ENCODE results near the gene ERO1A.

ERO1A gene

DNA sequence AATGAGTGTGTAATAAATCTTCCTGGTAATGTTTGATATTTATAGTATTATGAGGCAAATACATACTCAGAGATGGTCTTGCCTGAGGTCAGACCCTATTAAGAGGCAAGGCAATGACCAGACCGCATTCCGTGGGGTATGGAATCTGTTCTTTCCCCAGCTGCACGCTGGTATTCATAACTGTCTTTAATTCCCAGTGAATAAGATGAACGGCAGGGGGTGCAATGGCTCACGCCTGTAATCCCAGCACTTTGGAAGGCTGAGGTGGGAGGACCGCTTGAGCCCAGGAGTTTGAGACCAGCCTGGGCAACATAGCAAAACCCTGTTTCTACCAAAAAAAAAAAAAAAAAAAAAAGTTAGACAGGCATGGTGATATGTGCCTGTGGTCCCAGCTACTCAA lies 44.6 kb downstream of the ERO1A start:
- TF ChIP-seq FOXP2 (optimal IDR thresholded peaks at IDR 0.05; ENCODE audit: borderline replicate concordance, extremely low read depth, extremely low read length, insufficient read depth) (no peak), POLR2AphosphoS5 (IDR thresholded peaks at IDR 0.05; ENCODE audit: low read depth, low read length) (no peak), SIN3A (IDR thresholded peaks at IDR 0.05; ENCODE audit: borderline replicate concordance, insufficient read depth, low read length) (no peak), TAF1 (IDR thresholded peaks at IDR 0.05; ENCODE audit: borderline replicate concordance, insufficient read depth, low read length) (no peak)
- TF ChIP-seq, protein P1, sequence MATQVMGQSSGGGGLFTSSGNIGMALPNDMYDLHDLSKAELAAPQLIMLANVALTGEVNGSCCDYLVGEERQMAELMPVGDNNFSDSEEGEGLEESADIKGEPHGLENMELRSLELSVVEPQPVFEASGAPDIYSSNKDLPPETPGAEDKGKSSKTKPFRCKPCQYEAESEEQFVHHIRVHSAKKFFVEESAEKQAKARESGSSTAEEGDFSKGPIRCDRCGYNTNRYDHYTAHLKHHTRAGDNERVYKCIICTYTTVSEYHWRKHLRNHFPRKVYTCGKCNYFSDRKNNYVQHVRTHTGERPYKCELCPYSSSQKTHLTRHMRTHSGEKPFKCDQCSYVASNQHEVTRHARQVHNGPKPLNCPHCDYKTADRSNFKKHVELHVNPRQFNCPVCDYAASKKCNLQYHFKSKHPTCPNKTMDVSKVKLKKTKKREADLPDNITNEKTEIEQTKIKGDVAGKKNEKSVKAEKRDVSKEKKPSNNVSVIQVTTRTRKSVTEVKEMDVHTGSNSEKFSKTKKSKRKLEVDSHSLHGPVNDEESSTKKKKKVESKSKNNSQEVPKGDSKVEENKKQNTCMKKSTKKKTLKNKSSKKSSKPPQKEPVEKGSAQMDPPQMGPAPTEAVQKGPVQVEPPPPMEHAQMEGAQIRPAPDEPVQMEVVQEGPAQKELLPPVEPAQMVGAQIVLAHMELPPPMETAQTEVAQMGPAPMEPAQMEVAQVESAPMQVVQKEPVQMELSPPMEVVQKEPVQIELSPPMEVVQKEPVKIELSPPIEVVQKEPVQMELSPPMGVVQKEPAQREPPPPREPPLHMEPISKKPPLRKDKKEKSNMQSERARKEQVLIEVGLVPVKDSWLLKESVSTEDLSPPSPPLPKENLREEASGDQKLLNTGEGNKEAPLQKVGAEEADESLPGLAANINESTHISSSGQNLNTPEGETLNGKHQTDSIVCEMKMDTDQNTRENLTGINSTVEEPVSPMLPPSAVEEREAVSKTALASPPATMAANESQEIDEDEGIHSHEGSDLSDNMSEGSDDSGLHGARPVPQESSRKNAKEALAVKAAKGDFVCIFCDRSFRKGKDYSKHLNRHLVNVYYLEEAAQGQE (IDR thresholded peaks at IDR 0.05; ENCODE audit: insufficient read depth in 1 of 2, low read depth in 2 of 2, low read length in 2 of 2) = no peak

DNA sequence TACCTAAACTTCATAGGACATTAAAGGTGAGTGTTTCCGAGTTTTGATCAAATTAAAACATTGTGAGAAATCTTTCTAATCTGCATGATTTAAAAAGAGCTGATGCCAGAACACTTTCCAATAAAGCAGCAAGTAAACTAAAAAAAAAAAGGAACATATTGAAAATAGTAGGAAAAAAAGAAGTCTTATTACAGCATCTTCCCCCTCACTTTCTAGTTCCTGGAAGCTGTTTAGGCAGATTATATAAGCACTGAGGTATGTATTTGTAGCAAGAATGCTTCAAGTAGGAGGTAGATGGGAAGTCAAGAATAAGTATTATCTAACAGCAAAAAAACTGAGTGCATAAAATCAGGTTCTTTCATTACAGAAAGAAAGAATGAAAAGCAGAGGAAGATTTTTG lies 45.8 kb downstream of the ERO1A start:
- no peak for TF ChIP-seq POLR2AphosphoS5 (IDR thresholded peaks at IDR 0.05; ENCODE audit: low read depth, low read length)
- TF ChIP-seq, protein P1 (IDR thresholded peaks at IDR 0.05; ENCODE audit: insufficient read depth in 1 of 2, low read depth in 2 of 2, low read length in 2 of 2) = no peak
- no peak for TF ChIP-seq FOXP2 (optimal IDR thresholded peaks at IDR 0.05; ENCODE audit: borderline replicate concordance, extremely low read depth, extremely low read length, insufficient read depth)
- TF ChIP-seq TAF1 (IDR thresholded peaks at IDR 0.05; ENCODE audit: borderline replicate concordance, insufficient read depth, low read length) = no peak
- TF ChIP-seq SIN3A (IDR thresholded peaks at IDR 0.05; ENCODE audit: borderline replicate concordance, insufficient read depth, low read length) = no peak

DNA sequence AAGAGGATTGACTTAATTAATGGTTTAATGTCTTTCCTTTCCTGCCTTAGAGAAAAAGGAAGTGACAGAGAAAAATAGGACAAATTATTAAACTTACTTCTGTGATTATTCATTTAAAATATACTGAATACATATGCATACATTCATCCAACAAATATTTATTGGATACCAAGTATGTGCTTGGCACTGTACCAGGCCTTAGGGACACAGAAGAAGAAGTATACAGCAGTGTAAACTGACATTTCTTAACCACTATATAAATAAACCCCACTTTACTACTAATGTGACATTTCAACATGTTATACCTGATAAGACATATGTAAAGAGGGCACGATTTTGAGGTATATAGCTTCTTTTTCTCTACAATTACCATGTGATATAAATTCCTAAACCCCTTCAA lies 53.6 kb downstream of the ERO1A start:
- TF ChIP-seq FOXP2 (optimal IDR thresholded peaks at IDR 0.05; ENCODE audit: borderline replicate concordance, extremely low read depth, extremely low read length, insufficient read depth) = no peak
- no peak for TF ChIP-seq POLR2AphosphoS5 (IDR thresholded peaks at IDR 0.05; ENCODE audit: low read depth, low read length)
- no peak for TF ChIP-seq TAF1 (IDR thresholded peaks at IDR 0.05; ENCODE audit: borderline replicate concordance, insufficient read depth, low read length)
- TF ChIP-seq, protein P1 (IDR thresholded peaks at IDR 0.05; ENCODE audit: insufficient read depth in 1 of 2, low read depth in 2 of 2, low read length in 2 of 2) = no peak
- TF ChIP-seq SIN3A (IDR thresholded peaks at IDR 0.05; ENCODE audit: borderline replicate concordance, insufficient read depth, low read length) = no peak

DNA sequence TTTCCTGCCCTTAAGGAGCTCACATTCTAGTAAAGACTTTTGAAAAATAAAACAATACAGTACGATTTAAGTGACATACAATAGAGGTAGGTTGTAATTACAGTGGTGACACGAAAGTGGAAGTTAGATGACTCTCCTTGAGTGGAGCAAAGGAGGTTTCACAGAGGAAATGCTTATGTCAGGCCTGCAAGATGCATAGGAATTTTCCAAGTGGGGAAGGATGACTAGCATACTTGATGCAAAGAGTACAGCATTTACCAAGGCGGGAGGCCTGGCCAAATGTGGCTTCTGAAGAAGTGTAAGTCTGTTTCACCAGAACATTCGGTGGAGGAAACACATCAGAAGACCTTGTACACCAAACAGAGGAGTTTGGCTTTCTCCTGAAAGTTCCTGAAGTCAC lies 55.2 kb downstream of the ERO1A start:
- no peak for TF ChIP-seq POLR2AphosphoS5 (IDR thresholded peaks at IDR 0.05; ENCODE audit: low read depth, low read length)
- TF ChIP-seq FOXP2 (optimal IDR thresholded peaks at IDR 0.05; ENCODE audit: borderline replicate concordance, extremely low read depth, extremely low read length, insufficient read depth) = no peak
- TF ChIP-seq, protein P1 (IDR thresholded peaks at IDR 0.05; ENCODE audit: insufficient read depth in 1 of 2, low read depth in 2 of 2, low read length in 2 of 2) = no peak
- TF ChIP-seq TAF1 (IDR thresholded peaks at IDR 0.05; ENCODE audit: borderline replicate concordance, insufficient read depth, low read length) = no peak
- TF ChIP-seq SIN3A (IDR thresholded peaks at IDR 0.05; ENCODE audit: borderline replicate concordance, insufficient read depth, low read length) = no peak

DNA sequence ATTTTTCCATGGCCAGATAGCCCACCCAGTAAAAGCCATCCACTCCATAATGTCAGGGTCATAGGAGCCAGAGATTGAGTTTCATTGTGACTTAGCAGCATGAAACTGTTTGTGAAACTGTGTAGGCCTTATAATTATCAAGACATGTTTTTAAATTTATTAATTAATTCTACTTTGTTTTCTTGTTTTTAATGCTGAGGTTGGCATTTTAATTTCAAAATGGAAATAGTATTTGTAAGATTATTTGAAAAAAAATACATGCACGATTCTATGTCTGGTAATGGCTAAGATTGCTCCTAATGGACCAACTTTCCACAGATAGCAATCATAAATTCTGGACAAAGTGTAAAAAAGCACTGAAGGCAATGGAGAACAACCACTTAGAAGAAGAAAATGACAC lies 75.7 kb downstream of the ERO1A start:
- no peak for TF ChIP-seq FOXP2 (optimal IDR thresholded peaks at IDR 0.05; ENCODE audit: borderline replicate concordance, extremely low read depth, extremely low read length, insufficient read depth)
- TF ChIP-seq TAF1 (IDR thresholded peaks at IDR 0.05; ENCODE audit: borderline replicate concordance, insufficient read depth, low read length) = no peak
- no peak for TF ChIP-seq POLR2AphosphoS5 (IDR thresholded peaks at IDR 0.05; ENCODE audit: low read depth, low read length)
- TF ChIP-seq, protein P1 (IDR thresholded peaks at IDR 0.05; ENCODE audit: insufficient read depth in 1 of 2, low read depth in 2 of 2, low read length in 2 of 2) = no peak
- TF ChIP-seq SIN3A (IDR thresholded peaks at IDR 0.05; ENCODE audit: borderline replicate concordance, insufficient read depth, low read length) = no peak
